ENCODE measurements around the gene SEMA4B. TPM values are rescaled to one million over a fixed set of nuclear protein-coding genes. Genes with fewer than 3 reads are reported as not detected.
A peak's percentile ranks its signal among the peaks of the same experiment; 100 is the strongest.
"Not testable (repeated sequence)": the region's sequence is repeated elsewhere in the genome, so short reads cannot be mapped to it uniquely, and the experiment has no call there.

The SEMA4B gene
- polyA plus RNA-seq, 3 donors from 2014 or later, result 3.3 to 12.1 (median 11.4) TPM

DNA sequence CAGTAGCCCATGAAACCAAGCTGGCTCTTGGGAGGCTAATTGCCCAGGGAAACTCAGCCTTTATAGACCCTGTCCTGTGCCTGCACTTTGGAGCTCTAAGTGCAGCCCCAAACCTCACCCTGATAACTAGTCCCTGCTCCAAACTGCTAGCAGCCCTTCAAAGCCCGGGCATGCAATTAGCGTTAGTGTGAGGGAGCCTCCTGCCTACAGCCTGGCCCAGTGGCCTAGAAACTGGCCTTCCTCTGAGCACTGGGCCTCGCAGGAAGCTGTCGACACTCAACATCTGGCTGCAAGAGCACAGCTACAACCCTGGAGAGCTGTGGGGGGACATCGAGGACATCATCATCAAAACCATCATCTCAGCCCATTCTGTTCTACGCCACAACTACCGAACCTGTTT lies 56.6 kb downstream of the SEMA4B start:
- Mint-ChIP-seq H3K4me1 (no peaks in the 10 kb centered on the region), H3K27ac (no peak overlapping the region), H3K27me3 (ENCODE audit: low read depth in 3 of 3) (peaks cover 2 to 11% (median 5%) of the 10 kb centered on the region in 3 donors), H3K9me3 (no peaks in the 10 kb centered on the region), H3K4me3 (no peak overlapping the region), H3K36me3 (no peaks in the 10 kb centered on the region)
- DNase-seq, result no peak

DNA sequence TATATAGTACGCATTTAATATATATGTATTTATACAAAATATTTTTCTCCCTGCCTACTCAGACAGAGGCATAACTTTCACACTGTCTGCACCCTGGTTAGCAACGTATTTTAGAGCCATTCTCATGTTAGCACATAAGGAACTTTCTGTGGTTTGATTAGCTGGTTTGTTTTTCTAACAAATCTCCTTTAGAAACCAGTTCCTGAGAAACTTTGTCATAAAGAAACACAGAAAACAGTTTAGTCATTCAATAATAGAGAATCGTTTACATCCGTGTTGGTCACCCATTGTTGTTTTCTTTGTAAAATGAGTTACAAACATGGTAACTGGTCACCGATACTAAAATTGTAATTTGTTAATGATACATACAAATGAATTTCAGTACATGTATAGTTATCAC lies 58.4 kb downstream of the SEMA4B start:
- H3K4me3 Mint-ChIP-seq, result no peak overlapping the region
- no peak overlapping the region for H3K27ac Mint-ChIP-seq
- no peaks in the 10 kb centered on the region for H3K36me3 Mint-ChIP-seq
- DNase-seq, result no peak
- H3K9me3 Mint-ChIP-seq, result no peaks in the 10 kb centered on the region
- H3K27me3 Mint-ChIP-seq (ENCODE audit: low read depth in 3 of 3), result peaks cover 0 to 11% (median 5%) of the 10 kb centered on the region in 3 donors
- H3K4me1 Mint-ChIP-seq, result peaks cover 2 to 3% of the 10 kb centered on the region in 2 donors

DNA sequence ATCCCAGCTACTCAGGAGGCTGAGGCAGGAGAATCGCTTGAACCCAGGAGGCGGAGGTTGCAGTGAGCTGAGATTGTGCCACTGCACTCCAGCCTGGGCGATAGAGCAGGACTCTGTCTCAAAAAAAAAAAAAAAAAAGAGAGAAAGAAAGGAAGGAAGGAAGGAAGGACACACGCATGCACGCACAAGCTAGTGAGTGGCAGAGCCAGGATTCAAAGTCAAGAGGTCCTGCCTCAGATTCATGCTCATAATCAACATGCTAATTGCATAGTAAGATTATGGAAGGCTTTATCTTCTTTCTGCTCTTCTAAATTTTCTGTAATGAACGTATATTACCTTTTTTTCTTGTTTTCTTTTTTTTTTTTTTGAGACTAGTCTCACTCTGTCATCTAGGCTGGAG lies 59.6 kb downstream of the SEMA4B start:
- peaks cover 8 to 15% of the 10 kb centered on the region in 2 donors for H3K4me1 Mint-ChIP-seq
- not testable (repeated sequence) for H3K9me3 Mint-ChIP-seq; H3K27ac Mint-ChIP-seq; H3K36me3 Mint-ChIP-seq; DNase-seq; H3K4me3 Mint-ChIP-seq; H3K27me3 Mint-ChIP-seq (ENCODE audit: low read depth in 3 of 3)

DNA sequence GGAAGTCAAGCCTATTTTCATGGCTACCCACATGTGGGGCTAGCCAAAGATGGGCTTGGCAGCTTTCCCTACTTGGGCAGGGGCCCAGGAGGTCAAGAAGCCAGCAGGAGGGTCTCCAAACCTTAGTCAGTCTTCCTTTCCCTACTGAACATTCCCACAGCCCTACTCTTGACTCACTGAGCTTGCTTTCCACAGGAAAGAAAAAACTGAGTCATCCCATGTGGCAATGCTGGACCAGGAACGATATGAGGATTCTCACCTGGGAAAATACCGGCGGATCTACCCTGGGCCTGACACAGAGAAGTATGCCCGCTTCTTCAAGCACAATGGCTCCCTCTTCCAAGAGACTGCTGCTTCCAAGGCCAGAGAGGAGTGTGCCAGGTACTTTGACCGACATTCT lies 60.7 kb downstream of the SEMA4B start:
- Mint-ChIP-seq H3K36me3 (no peaks in the 10 kb centered on the region), H3K9me3 (no peaks in the 10 kb centered on the region), H3K27ac (peak overlapping the region in 1 of 6 donors; percentile 52), H3K27me3 (ENCODE audit: low read depth in 3 of 3) (peaks cover 6 to 11% (median 8%) of the 10 kb centered on the region in 3 donors), H3K4me3 (no peak overlapping the region), H3K4me1 (peaks cover 17 to 26% of the 10 kb centered on the region in 2 donors)
- DNase-seq, result no peak

DNA sequence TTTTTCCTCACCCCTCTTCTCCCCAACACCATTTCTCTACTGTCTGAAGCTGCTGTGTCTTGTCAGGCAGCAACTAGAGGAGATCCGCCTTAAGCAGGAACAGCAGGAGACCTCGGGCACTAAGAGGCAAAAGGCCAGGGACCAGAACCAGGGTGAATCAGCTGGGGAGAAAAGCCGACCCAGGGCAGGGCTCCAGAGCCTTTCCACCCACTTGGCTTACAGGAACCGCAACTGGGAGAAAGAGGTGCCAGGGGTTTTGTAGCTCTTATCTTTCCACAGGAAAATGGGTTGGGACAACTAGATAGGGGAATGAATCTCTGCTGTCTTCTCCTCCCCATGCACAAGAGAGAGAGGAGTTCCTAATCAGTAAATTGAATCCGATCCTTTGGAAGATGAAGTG lies 61.3 kb downstream of the SEMA4B start:
- H3K4me3 Mint-ChIP-seq, result peak overlapping the region in 1 of 5 donors; percentile 9
- DNase-seq, result no peak
- H3K27me3 Mint-ChIP-seq (ENCODE audit: low read depth in 3 of 3), result peaks cover 0 to 8% (median 8%) of the 10 kb centered on the region in 3 donors
- H3K36me3 Mint-ChIP-seq, result no peaks in the 10 kb centered on the region
- peak overlapping the region in 3 of 6 donors; percentile 29 to 52 (median 44) for H3K27ac Mint-ChIP-seq
- peaks cover 23 to 32% of the 10 kb centered on the region in 2 donors for H3K4me1 Mint-ChIP-seq
- H3K9me3 Mint-ChIP-seq, result no peaks in the 10 kb centered on the region

DNA sequence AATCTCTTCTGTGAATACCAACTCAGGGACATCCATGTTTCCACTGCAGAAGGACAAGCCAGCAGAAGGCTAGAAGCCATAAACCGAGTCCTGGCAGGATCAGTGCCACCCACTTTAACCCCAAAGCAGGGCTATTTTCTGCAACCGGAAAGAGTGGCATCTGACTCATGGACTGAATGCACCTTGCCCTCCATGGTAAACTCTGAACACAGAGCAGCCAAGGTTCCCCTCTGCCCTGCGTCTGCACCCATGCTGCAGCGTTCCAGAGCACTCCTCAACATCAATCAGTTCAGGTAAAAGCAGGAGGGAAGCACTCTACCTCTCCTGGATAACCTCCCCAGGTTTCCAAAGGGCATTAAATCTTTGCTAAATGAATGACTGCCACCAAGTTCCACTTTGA lies 63.5 kb downstream of the SEMA4B start:
- peaks cover 0 to 8% (median 8%) of the 10 kb centered on the region in 3 donors for H3K27me3 Mint-ChIP-seq (ENCODE audit: low read depth in 3 of 3)
- H3K9me3 Mint-ChIP-seq, result no peaks in the 10 kb centered on the region
- H3K4me3 Mint-ChIP-seq, result peak overlapping the region; percentile 94 to 97 (median 94)
- peak overlapping the region; percentile 96 to 99 (median 98) for H3K27ac Mint-ChIP-seq
- peaks cover 36 to 52% of the 10 kb centered on the region in 2 donors for H3K4me1 Mint-ChIP-seq
- peaks cover 4 to 10% (median 9%) of the 10 kb centered on the region in 3 donors for H3K36me3 Mint-ChIP-seq
- DNase-seq, result no peak

DNA sequence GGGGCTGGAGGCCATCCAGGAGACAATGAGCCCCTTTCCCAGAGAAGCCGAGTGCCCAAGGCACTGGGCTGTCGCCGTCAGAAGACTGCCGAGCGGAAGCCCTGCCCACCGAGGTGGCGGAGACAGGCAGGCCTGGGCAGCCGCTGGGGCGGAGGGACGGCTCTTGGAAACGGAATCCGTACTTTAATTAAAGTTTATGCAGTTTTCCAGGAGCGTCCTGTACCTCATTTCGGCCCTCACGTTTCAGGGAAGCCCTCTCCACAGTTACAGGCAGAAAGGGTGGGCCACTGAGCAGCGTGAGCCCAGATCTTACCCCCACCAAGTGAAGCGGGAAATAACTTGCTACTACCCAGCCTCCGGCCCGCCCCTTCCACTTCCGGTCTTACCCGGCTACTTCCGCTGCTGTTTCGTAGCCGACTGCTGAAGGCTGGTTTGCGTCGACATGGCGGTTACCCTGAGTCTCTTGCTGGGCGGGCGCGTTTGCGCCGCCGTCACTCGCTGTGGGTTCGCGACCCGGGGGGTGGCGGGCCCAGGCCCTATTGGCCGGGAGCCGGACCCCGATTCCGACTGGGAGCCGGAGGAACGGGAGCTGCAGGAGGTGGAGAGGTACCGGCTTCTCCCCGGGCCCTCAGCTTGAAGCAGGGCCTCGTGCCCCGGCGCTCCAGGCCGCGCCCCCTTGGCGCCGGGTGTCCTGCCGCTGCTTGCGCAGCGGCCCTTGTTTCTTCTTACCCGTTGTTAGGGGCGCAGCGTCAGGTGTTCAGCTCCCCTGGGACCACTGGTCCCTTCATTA lies 64.3 kb downstream of the SEMA4B start, which contains the start of gene NGRN:
TSS of gene NGRN (plus strand) at position 402 of the 790 bp plus-strand sequence. CDS start at position 443, 41 bp downstream.
- Mint-ChIP-seq H3K27ac (peak within 1 kb of the TSS; percentile 96 to 99 (median 98)), H3K27me3 (ENCODE audit: low read depth in 3 of 3) (peaks cover 0 to 8% (median 8%) of the 10 kb centered on the region in 3 donors), H3K4me1 (peaks cover 44 to 60% of the 10 kb centered on the region in 2 donors), H3K36me3 (peaks cover 7 to 16% (median 13%) of the 10 kb centered on the region in 3 donors), H3K4me3 (peak within 1 kb of the TSS; percentile 94 to 97 (median 94)), H3K9me3 (no peaks in the 10 kb centered on the region)
- DNase-seq, result peak; percentile 93 to 94 (median 94)

DNA sequence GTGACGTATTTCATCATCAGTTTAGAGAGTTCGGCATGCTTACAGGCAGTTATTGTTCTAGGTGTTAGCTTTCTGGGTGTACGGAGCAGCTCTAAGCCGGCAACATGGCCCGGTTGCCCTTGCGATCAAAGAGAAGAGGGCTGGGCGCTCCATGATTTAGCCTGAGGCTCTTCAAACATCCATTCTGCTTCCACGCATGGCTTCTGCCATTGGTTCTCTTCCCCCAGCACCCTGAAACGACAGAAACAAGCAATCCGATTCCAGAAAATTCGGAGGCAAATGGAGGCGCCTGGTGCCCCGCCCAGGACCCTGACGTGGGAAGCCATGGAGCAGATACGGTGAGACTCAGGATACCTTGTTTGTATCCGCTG lies 64.9 kb downstream of the SEMA4B start:
- Mint-ChIP-seq H3K36me3 (peaks cover 7 to 17% (median 14%) of the 10 kb centered on the region in 3 donors), H3K4me1 (peaks cover 45 to 66% of the 10 kb centered on the region in 2 donors), H3K27ac (peak overlapping the region; percentile 96 to 99 (median 98)), H3K9me3 (no peaks in the 10 kb centered on the region), H3K27me3 (ENCODE audit: low read depth in 3 of 3) (peaks cover 0 to 8% (median 7%) of the 10 kb centered on the region in 3 donors), H3K4me3 (peak overlapping the region; percentile 94 to 97 (median 94))
- DNase-seq, result no peak

DNA sequence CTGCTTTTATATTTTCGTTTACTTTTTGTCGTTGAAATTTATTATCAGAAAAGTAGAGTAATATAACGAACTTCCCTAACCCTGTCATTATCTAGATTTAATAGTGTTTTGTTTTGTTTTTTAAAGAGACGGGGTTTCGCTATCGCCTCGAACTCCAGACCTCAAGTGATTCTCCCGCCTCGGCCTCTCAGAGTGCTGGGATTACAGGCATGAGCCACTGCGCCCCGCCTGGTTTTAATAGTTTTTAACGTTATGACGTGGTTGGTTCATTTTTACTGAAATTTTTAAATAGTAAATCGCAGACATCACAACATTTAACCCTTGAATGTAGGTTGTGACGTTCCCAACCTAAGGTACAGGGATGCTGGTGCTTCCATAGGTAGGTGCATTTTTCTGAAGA lies 65.4 kb downstream of the SEMA4B start:
- peaks cover 7 to 21% (median 19%) of the 10 kb centered on the region in 3 donors for H3K36me3 Mint-ChIP-seq

DNA sequence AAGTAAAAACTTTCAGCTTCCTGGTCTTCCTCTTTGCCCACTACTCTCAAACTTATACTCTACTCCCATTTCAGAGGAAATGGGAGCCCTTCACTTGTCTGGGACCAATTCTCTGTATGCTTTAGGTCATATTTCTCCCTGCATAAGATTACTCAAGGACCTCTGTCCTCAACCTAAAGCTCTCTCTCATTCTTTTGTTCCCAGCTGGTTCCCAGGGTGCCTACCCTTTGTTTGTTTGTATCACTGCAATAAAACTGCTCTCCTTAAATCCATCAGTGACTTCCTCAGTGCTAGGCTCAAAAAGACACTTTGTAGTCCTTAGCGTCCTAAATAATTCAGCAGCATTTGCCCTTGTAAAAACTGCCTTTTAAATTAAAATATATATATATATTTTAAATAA lies 67.3 kb downstream of the SEMA4B start:
- H3K9me3 Mint-ChIP-seq, result no peaks in the 10 kb centered on the region
- peaks cover 0 to 8% (median 7%) of the 10 kb centered on the region in 3 donors for H3K27me3 Mint-ChIP-seq (ENCODE audit: low read depth in 3 of 3)
- peaks cover 46 to 88% of the 10 kb centered on the region in 2 donors for H3K4me1 Mint-ChIP-seq
- H3K27ac Mint-ChIP-seq, result peak overlapping the region in 5 of 6 donors; percentile 34 to 82 (median 77)
- peaks cover 16 to 31% (median 27%) of the 10 kb centered on the region in 3 donors for H3K36me3 Mint-ChIP-seq
- peak overlapping the region; percentile 60 to 75 (median 68) for H3K4me3 Mint-ChIP-seq
- no peak for DNase-seq

More for the DNA sequence above, 65.4 kb downstream of the SEMA4B start:
- peak in 1 of 3 donors; percentile 14 for DNase-seq
- no peaks in the 10 kb centered on the region for H3K9me3 Mint-ChIP-seq
- H3K27ac Mint-ChIP-seq, result peak overlapping the region; percentile 96 to 99 (median 98)
- H3K4me3 Mint-ChIP-seq, result peak overlapping the region; percentile 94 to 97 (median 94)
- H3K27me3 Mint-ChIP-seq (ENCODE audit: low read depth in 3 of 3), result peaks cover 0 to 8% (median 6%) of the 10 kb centered on the region in 3 donors
- H3K4me1 Mint-ChIP-seq, result peaks cover 46 to 71% of the 10 kb centered on the region in 2 donors

DNA sequence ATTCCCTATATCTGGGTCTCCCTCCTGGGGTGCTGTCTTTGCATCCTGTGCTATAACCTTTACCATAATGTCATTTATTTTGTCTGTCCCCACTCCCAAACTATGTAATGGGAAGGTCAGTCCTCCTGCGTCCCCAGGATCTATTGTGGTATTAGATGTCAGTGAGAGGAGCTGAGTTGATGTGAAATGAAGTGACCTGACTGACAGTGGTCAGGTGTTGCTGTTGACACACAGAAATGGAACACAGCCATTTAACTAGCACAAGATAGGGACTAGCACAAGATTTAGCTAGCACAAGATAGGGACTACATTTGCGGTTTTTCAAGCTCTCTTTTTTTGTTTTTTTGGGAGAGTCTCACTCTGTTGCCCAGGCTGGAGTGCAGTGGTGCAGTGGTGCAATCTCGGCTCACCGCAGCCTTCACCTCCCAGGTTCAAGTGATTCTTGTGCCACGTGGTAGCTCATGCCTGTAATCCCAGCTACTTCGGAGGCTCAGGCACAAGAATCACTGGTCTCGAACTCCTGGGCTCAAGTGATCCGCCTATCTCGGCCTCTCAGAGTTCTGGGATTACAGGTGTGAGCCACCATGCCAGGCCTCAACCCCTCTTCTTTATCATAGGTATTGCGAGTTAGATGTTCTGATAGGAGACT lies 69.5 kb downstream of the SEMA4B start:
- peak overlapping the region in 2 of 5 donors; percentile 39 to 46 for H3K4me3 Mint-ChIP-seq
- peaks cover 19 to 40% (median 35%) of the 10 kb centered on the region in 3 donors for H3K36me3 Mint-ChIP-seq
- H3K9me3 Mint-ChIP-seq, result no peaks in the 10 kb centered on the region
- peaks cover 0 to 4% (median under 1%) of the 10 kb centered on the region in 3 donors for H3K27me3 Mint-ChIP-seq (ENCODE audit: low read depth in 3 of 3)
- peaks cover 41 to 73% of the 10 kb centered on the region in 2 donors for H3K4me1 Mint-ChIP-seq
- DNase-seq, result no peak
- peak overlapping the region in 5 of 6 donors; percentile 5 to 81 (median 46) for H3K27ac Mint-ChIP-seq

DNA sequence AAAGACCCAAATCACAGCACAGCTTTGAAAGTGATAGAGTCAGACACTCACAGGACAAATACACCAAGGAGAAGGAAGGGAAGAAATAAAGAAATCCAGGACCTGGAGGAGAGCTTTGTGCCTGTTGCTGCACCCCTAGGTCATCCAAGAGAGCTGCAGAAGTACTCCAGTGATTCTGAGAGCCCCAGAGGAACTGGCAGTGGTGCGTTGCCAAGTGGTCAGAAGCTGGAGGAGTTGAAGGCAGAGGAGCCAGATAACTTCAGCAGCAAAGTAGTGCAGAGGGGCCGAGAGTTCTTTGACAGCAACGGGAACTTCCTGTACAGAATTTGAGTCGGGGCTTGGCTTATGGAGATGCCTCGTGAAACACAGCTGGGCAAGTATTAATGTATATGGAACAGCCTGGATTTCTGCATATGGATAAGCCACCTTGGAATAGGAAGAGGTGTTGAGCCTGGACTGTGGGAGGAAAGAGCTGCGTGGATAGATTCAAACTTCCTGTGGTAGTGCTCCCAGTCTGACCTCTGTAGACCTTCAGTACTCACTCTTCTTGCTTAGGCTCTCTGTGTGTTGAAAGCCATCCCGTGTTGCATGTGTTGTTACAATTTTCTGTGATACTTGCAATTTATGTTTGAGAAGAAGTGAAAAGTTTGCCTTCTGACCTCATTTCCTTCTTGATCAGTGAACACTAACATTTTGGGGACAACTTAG lies 70.5 kb downstream of the SEMA4B start:
- no peak for DNase-seq
- H3K9me3 Mint-ChIP-seq, result no peaks in the 10 kb centered on the region
- H3K27me3 Mint-ChIP-seq (ENCODE audit: low read depth in 3 of 3), result peaks cover 0 to 1% (median 0%) of the 10 kb centered on the region in 3 donors
- H3K27ac Mint-ChIP-seq, result peak overlapping the region in 3 of 6 donors; percentile 26 to 54 (median 45)
- peak overlapping the region in 1 of 5 donors; percentile 25 for H3K4me3 Mint-ChIP-seq
- H3K36me3 Mint-ChIP-seq, result peaks cover 19 to 46% (median 35%) of the 10 kb centered on the region in 3 donors
- H3K4me1 Mint-ChIP-seq, result peaks cover 33 to 64% of the 10 kb centered on the region in 2 donors

DNA sequence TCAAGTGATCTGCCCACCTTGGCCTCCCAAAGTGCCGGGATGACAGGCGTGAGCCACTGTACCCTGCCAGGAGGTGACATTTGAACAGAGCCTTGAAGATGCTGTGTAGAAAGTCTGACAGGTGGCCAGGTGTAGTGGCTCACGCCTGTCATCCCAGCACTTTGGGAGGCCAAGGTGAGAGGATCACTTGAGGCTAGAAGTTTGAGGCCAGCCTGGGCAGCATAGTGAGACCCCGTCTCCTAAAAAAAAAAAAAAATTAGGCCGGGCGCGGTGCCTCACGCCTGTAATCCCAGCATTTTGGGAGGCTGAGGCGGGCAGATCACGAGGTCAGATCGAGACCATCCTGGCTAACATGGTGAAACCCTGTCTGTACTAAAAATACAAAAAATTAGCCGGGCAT lies 77.3 kb downstream of the SEMA4B start:
- H3K4me3 Mint-ChIP-seq; H3K27ac Mint-ChIP-seq; H3K27me3 Mint-ChIP-seq (ENCODE audit: low read depth in 3 of 3); DNase-seq; H3K4me1 Mint-ChIP-seq; H3K9me3 Mint-ChIP-seq: not testable (repeated sequence)
- H3K36me3 Mint-ChIP-seq, result peaks cover 3 to 14% (median 8%) of the 10 kb centered on the region in 3 donors
